ENCODE data around the gene ARL2BP.

The ARL2BP gene

DNA sequence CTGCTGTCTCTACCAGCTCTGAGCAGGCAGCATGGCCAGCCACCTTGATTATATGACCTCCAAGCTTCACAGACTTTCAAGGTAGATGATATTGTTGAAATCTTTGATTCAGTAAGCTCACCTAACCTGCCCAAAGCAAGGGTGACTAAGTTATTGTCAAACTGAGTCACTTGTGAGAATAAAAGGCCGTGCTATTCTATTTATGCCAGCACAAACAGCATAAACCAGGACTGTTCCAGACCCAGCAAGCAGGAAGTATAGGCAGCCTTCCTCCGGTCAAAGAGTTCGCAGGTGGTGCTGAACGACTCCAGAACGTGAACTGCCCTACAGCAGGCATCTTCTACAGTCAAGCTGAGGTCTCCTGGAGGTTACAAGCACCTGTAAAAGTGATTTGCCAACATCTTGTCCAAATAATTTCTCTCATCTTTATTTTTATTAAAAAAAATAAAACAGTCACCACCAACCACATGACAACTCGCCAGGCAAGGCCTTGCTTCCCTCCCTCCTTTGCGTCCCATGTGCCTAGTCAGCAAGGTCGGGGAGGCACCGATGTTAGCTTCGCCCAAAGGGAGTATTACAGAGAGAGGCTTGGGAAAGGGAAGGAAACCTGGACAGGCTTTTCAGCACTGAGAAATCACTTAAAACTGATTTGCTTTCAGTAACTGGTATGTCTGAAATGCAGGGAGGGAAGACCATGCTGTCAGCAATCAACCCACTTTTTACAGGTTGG lies 10.8 kb downstream of the ARL2BP start:
- no peak overlapping the region for H3K27ac ChIP-seq (ENCODE audit: low read depth, low read length, severe bottlenecking)
- WGBS, 2 experiments (ENCODE audit: insufficient coverage in 2 of 2): 98% methylated on average over 4 to 8 of the region's 10 CpGs

DNA sequence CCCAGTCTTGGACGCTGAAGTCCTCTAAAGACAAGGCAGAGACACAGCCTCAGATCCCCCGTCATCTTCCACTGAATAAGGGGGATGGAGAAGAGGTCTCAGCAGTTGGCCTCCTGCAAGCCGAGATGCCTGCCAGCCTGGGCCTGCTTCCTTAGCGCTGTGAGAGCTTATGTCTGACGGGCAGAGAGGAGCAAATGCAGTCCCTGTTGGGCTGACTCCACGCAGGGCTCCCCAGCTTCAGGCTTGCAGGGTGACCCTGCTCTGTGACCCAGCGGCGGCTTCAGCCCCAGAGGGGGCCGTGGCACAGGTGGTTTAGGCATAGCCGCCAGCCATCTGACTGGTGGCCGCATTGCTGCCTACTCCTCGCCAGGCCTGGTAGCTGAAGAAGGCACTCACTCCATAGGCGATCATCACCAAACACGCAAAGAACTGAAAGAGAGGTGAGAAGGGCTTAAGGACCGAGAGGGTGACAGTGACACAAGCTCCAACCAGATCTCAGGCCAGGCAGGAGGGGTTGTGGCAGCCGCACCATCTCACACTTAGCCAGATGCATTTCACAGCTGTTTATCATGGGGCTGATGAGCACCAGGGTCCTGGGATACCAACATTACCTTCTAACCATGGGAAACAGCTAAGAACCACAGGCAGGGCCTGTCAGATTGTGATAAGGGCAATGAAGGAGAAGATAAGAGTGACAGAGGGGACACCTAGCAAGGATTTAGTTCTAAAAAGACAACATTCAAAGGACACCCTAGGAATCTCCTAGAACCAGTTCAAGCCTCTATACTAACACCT lies 11.7 kb downstream of the ARL2BP start:
- Histone ChIP-seq H3K9me3 (ENCODE audit: control insufficient read depth, low read length) (no peaks in the 10 kb centered on the region), H3K4me1 (ENCODE audit: control insufficient read depth, insufficient read depth, low read length, poor library complexity, severe bottlenecking) (peaks cover 15% of the 10 kb centered on the region), H3K4me3 (ENCODE audit: extremely low read depth, insufficient read depth, low read length, poor library complexity, severe bottlenecking) (no peak overlapping the region), H3K36me3 (ENCODE audit: control insufficient read depth, insufficient read depth, low read length) (peaks cover 21% of the 10 kb centered on the region), H3K27ac (ENCODE audit: low read depth, low read length, severe bottlenecking) (no peak overlapping the region)
- WGBS, 2 experiments (ENCODE audit: insufficient coverage in 2 of 2): 87 to 91% methylated on average over 15 to 16 of the region's 16 CpGs

More for the DNA sequence above, 10.8 kb downstream of the ARL2BP start:
- peaks cover 14% of the 10 kb centered on the region for H3K4me1 ChIP-seq (ENCODE audit: control insufficient read depth, insufficient read depth, low read length, poor library complexity, severe bottlenecking)
- peaks cover 31% of the 10 kb centered on the region for H3K36me3 ChIP-seq (ENCODE audit: control insufficient read depth, insufficient read depth, low read length)
- no peak overlapping the region for H3K4me3 ChIP-seq (ENCODE audit: extremely low read depth, insufficient read depth, low read length, poor library complexity, severe bottlenecking)
- no peaks in the 10 kb centered on the region for H3K9me3 ChIP-seq (ENCODE audit: control insufficient read depth, low read length)

DNA sequence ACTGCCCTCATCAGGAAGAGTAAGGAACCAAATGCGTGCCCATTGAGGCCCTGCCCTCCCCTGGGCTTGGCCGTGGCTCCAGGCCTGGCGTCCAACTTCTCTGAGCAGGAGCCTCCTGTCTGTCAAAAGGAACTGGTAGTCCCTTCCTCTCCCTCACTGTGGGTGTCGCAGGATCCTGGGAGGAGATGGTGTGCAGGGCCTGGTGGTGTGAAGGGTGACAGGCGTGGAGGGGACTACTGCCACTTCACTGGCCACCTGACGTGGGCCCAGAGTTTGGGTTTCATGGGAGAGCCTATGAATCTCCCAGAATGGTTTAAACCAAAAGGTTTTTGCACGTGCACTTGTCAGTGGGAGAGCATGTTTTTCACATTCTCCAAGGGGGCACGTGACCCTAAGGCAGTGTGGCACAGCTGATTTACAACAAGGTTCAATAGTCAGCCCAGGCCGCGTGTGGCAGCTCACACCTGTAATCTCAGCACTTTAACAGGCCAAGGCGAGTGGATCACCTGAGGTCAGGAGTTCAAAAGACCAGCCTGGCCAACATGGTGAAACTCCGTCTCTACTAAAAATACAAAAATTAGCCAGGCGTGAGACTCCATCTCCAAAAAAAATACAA lies 12.5 kb downstream of the ARL2BP start:
- H3K27ac ChIP-seq (ENCODE audit: low read depth, low read length, severe bottlenecking): no peak overlapping the region
- peaks cover 15% of the 10 kb centered on the region for H3K4me1 ChIP-seq (ENCODE audit: control insufficient read depth, insufficient read depth, low read length, poor library complexity, severe bottlenecking)
- 92 to 98% methylated on average over 9 to 11 of the region's 13 CpGs for WGBS, 2 experiments (ENCODE audit: insufficient coverage in 2 of 2)
- peaks cover 14% of the 10 kb centered on the region for H3K36me3 ChIP-seq (ENCODE audit: control insufficient read depth, insufficient read depth, low read length)
- H3K9me3 ChIP-seq (ENCODE audit: control insufficient read depth, low read length): no peaks in the 10 kb centered on the region
- H3K4me3 ChIP-seq (ENCODE audit: extremely low read depth, insufficient read depth, low read length, poor library complexity, severe bottlenecking): no peak overlapping the region

DNA sequence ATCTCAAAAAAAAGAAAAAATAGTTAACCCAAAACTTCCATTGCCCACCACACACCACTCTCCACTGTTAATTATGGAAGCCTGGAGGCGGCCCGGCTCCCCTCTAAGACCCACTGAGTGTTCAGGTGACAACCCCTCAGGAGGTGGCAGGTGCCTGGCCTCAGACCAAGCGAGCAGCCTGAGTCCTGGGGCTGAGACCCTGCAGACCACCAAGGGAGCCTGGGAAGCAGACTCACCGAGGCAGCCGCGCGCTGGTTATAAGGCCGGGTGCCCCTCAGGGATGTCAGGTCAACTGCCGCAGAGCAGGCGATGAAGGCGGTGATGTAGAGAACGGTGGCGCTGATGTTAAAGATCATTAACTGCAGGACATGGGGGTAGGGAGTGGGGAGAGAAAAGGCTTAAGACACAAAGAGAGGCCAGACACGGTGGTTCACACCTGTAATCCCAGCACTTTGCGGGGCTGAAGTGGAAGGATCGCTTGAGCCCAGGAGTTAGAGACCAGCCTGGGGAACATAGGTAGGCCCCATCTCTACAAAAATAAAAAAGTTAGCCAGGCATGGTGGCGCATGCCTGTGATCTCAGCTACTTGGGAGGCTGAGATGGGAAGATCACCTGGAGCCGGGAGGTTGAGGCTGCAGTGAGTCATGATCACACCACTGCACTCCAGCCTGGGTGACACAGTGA lies 13.3 kb downstream of the ARL2BP start:
- Histone ChIP-seq H3K9me3 (ENCODE audit: control insufficient read depth, low read length) (no peaks in the 10 kb centered on the region), H3K36me3 (ENCODE audit: control insufficient read depth, insufficient read depth, low read length) (peaks cover 7% of the 10 kb centered on the region), H3K4me3 (ENCODE audit: extremely low read depth, insufficient read depth, low read length, poor library complexity, severe bottlenecking) (no peak overlapping the region), H3K27ac (ENCODE audit: low read depth, low read length, severe bottlenecking) (no peak overlapping the region), H3K4me1 (ENCODE audit: control insufficient read depth, insufficient read depth, low read length, poor library complexity, severe bottlenecking) (peaks cover 15% of the 10 kb centered on the region)
- WGBS, 2 experiments (ENCODE audit: insufficient coverage in 2 of 2): 94 to 99% methylated on average over 16 to 17 of the region's 18 CpGs

DNA sequence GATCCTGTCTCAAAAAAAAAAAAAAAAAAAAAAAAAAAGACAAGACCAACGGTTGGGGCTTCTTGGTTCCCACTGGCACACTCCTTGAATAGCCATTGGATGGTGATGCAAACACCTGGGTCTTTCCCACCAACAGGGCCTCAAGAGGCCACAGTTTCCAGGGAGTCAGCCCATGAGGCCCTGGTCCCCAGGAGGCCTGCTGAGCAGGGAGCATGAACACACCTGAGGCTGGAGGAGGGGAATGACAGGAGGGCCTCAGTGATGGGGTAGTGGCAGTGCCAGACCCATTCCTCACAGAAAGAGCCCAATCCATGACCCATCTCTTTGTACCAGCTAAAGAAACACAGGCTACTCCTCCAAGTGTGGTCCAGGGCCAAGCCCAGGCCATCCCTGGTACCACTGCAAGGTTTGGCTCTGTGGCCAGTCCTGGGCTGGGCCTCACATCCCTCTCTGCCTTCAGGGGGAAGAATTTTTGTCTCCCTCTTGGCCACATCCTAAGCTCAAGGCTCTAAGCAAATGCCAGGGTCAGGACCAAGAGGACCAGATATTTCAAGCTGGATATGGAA lies 13.9 kb downstream of the ARL2BP start:
- peaks cover under 1% of the 10 kb centered on the region for H3K36me3 ChIP-seq (ENCODE audit: control insufficient read depth, insufficient read depth, low read length)
- H3K9me3 ChIP-seq (ENCODE audit: control insufficient read depth, low read length): no peaks in the 10 kb centered on the region
- no peak overlapping the region for H3K4me3 ChIP-seq (ENCODE audit: extremely low read depth, insufficient read depth, low read length, poor library complexity, severe bottlenecking)
- WGBS, 2 experiments (ENCODE audit: insufficient coverage in 2 of 2): no CpG with 5 or more reads among the region's 1 CpG
- H3K4me1 ChIP-seq (ENCODE audit: control insufficient read depth, insufficient read depth, low read length, poor library complexity, severe bottlenecking): peaks cover 15% of the 10 kb centered on the region
- no peak overlapping the region for H3K27ac ChIP-seq (ENCODE audit: low read depth, low read length, severe bottlenecking)

DNA sequence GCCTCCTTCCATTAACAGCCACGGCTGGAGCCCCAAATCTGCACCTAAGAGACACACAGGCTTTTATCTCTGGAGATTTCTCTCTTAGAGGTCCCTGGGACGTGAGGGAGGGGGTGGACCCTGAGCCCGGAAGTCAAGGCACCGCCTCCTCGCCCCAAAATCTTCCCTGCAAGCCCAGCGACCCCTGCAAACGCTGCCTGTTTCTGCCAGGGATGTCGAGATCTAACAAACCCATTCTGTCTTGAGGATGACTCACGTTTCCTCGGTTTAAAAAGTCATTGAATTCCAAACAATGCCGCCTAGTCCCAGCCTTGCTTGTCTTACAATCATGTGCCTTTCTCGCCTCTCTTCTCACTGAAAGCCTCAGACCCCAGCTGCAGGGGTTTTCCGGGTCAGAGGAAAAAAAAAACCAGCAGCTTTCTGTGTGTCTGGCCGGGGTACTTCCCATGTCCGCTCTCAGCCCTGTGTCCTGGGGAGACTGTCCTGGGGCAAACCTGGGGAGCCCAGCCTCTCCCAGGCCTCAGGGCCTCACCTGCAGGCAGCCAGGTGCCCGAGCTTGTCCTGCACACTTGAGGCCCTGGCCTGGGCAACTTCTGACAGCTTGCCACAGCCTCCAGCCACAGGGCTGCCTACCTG lies 15.4 kb downstream of the ARL2BP start:
- peak overlapping the region; percentile 8 for H3K4me3 ChIP-seq (ENCODE audit: extremely low read depth, insufficient read depth, low read length, poor library complexity, severe bottlenecking)
- peaks cover 15% of the 10 kb centered on the region for H3K4me1 ChIP-seq (ENCODE audit: control insufficient read depth, insufficient read depth, low read length, poor library complexity, severe bottlenecking)
- WGBS, 2 experiments (ENCODE audit: insufficient coverage in 2 of 2): 12 to 14% methylated on average over 11 to 13 of the region's 16 CpGs
- no peaks in the 10 kb centered on the region for H3K36me3 ChIP-seq (ENCODE audit: control insufficient read depth, insufficient read depth, low read length)
- H3K27ac ChIP-seq (ENCODE audit: low read depth, low read length, severe bottlenecking): peak overlapping the region; percentile 94
- H3K9me3 ChIP-seq (ENCODE audit: control insufficient read depth, low read length): no peaks in the 10 kb centered on the region

DNA sequence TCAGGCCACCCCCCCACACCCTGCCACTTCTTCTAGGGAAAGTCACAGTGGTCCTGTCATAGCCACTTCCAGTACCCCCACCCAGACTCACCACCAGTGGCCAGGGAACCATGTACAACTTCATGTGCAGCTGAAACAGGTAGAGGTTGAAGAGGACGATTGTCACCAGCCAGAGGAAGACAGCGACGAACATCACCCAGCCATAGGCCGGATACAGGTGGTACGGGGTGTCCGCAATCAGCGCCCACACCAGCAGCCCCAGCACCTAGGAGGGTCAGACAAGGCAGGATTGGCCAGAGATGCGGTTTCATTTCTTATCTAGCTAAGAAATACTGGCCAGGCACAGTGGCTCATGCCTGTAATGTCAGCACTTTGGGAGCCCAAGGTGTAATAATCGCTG lies 16.7 kb downstream of the ARL2BP start:
- H3K4me3 ChIP-seq (ENCODE audit: extremely low read depth, insufficient read depth, low read length, poor library complexity, severe bottlenecking): no peak overlapping the region
- H3K27ac ChIP-seq (ENCODE audit: low read depth, low read length, severe bottlenecking): no peak overlapping the region
- 93 to 95% methylated on average over 9 of the region's 9 CpGs for WGBS, 2 experiments (ENCODE audit: insufficient coverage in 2 of 2)
- no peaks in the 10 kb centered on the region for H3K36me3 ChIP-seq (ENCODE audit: control insufficient read depth, insufficient read depth, low read length)
- no peaks in the 10 kb centered on the region for H3K9me3 ChIP-seq (ENCODE audit: control insufficient read depth, low read length)
- H3K4me1 ChIP-seq (ENCODE audit: control insufficient read depth, insufficient read depth, low read length, poor library complexity, severe bottlenecking): peaks cover 15% of the 10 kb centered on the region

DNA sequence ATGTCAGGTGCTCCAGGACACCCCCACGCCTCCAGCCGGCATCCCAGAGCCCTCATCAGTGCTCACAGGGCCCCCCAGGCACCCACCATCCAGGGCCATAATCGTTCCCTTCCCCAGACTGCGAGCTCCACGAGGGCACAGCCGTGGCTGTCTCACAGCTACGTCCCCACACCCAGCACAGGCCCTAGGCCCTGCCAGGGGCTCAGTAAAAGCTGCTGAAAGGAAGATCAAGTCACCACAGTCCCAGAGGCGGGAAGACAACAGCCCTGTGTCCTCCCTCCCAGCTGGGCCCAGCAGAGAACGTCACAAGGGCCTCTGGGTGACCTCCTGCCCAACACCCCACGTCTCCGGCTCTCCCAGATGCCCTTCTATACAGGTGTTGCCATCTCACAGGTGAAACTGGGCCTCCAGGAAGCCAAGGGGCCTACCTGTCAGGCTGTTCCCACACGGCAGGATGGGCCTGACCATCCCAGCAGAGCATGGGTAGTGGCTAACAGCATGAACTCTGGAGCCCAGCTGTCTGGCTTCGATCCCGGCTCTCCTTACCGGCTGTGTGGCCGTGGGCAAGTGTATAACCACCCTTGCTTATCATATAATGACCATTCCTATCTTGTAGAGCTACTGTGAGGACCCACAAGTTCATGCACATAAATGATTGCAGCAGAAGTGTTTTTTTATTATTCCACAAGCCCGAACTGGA lies 17.9 kb downstream of the ARL2BP start:
- Histone ChIP-seq H3K27ac (ENCODE audit: low read depth, low read length, severe bottlenecking) (no peak overlapping the region), H3K4me1 (ENCODE audit: control insufficient read depth, insufficient read depth, low read length, poor library complexity, severe bottlenecking) (peaks cover 15% of the 10 kb centered on the region), H3K4me3 (ENCODE audit: extremely low read depth, insufficient read depth, low read length, poor library complexity, severe bottlenecking) (no peak overlapping the region), H3K36me3 (ENCODE audit: control insufficient read depth, insufficient read depth, low read length) (no peaks in the 10 kb centered on the region), H3K9me3 (ENCODE audit: control insufficient read depth, low read length) (no peaks in the 10 kb centered on the region)
- WGBS, 2 experiments (ENCODE audit: insufficient coverage in 2 of 2): 91 to 94% methylated on average over 17 of the region's 17 CpGs

DNA sequence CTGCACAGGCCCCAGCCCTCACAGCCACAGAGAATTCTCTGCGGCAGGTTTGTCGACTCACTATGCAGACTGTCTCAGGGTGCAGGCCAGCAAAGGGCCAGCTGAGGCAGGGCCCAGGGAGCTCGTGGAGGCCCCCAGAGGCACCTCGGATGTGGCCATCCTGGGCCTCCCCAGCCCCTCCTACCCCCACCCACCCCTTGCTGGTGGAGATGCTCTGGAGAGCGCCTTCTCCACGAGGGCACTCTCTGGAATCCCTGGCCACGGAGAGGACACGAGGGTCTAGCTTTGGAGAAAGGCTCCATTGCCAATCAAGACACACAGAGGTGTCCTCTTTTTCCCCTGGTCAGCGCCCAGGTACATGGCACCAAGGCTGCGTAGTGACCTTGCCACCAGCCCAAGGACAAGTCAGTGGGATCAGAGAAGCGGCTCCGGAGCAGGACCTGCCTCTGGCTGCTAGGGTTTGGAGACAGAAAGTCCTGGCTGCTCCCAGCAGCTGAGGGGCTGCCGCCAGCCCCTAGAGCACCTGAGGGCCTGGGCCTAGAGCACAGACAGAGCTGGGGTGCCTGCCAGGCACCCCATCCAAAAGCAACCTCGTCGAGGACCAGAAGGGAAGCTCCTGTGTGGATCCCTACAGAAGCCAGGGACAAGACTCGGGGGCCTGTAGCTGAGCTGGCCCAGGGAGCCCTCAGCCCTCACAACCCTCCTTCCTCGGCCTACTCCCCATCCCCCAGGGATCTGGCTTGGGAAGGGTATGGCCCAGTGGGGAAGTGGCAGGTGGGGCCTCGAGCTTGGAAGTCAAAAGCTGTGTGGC lies 18.7 kb downstream of the ARL2BP start:
- no peak overlapping the region for H3K27ac ChIP-seq (ENCODE audit: low read depth, low read length, severe bottlenecking)
- peaks cover 19% of the 10 kb centered on the region for H3K4me1 ChIP-seq (ENCODE audit: control insufficient read depth, insufficient read depth, low read length, poor library complexity, severe bottlenecking)
- WGBS, 2 experiments (ENCODE audit: insufficient coverage in 2 of 2): 86 to 88% methylated on average over 10 to 15 of the region's 18 CpGs
- H3K36me3 ChIP-seq (ENCODE audit: control insufficient read depth, insufficient read depth, low read length): no peaks in the 10 kb centered on the region
- no peak overlapping the region for H3K4me3 ChIP-seq (ENCODE audit: extremely low read depth, insufficient read depth, low read length, poor library complexity, severe bottlenecking)
- no peaks in the 10 kb centered on the region for H3K9me3 ChIP-seq (ENCODE audit: control insufficient read depth, low read length)

Data from mesodermal cell (in vitro differentiated cells).